Measurements from ENCODE around the gene MAPK8IP1.

DNA sequence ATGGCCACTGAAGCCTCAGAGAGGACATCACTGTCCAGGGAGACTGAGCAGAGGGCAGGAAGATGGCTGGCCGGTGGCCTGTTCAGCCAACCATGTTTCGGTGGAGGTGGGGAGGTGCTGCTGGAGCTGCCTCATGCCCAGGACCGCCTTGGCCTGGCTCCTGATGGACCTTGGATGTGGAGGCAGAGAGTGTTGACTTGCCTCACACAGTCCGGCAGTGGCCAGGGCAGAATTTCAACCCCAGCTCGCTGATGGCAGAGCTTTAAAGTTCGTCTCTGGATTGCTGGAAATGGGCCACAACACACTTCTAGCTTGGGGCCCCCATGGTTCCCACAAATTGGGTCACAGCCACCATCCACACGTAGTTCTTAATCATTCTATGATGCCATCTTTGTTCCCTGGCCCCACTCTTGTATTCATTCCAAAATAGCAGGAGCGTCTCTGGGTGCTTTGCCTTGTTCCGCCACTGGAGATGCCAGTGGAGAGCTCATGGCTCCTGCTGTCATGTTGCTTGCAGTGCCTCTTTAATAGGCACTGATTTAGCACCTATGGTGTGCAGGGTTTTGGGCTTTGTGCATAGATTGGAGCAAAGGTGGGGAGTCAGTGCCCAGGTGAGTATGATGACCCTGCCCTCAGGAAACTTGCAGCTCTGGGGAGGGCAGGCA lies 5.6 kb downstream of the MAPK8IP1 start:
- TF ChIP-seq, protein P1, sequence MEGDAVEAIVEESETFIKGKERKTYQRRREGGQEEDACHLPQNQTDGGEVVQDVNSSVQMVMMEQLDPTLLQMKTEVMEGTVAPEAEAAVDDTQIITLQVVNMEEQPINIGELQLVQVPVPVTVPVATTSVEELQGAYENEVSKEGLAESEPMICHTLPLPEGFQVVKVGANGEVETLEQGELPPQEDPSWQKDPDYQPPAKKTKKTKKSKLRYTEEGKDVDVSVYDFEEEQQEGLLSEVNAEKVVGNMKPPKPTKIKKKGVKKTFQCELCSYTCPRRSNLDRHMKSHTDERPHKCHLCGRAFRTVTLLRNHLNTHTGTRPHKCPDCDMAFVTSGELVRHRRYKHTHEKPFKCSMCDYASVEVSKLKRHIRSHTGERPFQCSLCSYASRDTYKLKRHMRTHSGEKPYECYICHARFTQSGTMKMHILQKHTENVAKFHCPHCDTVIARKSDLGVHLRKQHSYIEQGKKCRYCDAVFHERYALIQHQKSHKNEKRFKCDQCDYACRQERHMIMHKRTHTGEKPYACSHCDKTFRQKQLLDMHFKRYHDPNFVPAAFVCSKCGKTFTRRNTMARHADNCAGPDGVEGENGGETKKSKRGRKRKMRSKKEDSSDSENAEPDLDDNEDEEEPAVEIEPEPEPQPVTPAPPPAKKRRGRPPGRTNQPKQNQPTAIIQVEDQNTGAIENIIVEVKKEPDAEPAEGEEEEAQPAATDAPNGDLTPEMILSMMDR (IDR thresholded peaks at IDR 0.05), result no peak
- TF ChIP-seq RAD21 (conservative IDR thresholded peaks at IDR 0.05 in 1 of 2, IDR thresholded peaks at IDR 0.05 in 1 of 2) (no peak), PHF8 (IDR thresholded peaks at IDR 0.05; ENCODE audit: borderline replicate concordance, low read depth) (no peak), MAFK (IDR thresholded peaks at IDR 0.05; ENCODE audit: partially characterized antibody) (no peak), SMC3 (IDR thresholded peaks at IDR 0.05) (no peak), CHD2 (IDR thresholded peaks at IDR 0.05; ENCODE audit: low read length, partially characterized antibody) (no peak), ZSCAN20 (CRISPR knock-in tag; IDR thresholded peaks at IDR 0.05) (no peak), SREBF2 (IDR thresholded peaks at IDR 0.05) (no peak), RNF2 (IDR thresholded peaks at IDR 0.05; ENCODE audit: borderline replicate concordance, low read depth) (no peak), MAZ (IDR thresholded peaks at IDR 0.05; ENCODE audit: borderline replicate concordance, low read depth, low read length) (no peak), JUN (IDR thresholded peaks at IDR 0.05) (no peak), EP300 (IDR thresholded peaks at IDR 0.05) (no peak)

Measured in A549 (cell line).